Epithelial cell of esophagus (primary cell): Measurements from ENCODE around the gene ANKRD10.

Experiments used
- DNase-seq: peaks from one replicate; pipeline ENCODE4 v3.0.0; 2010; ENCODE audit warnings: low read depth
- H3K4me3 ChIP-seq: 2 replicates; pipeline ENCODE4 v1.5.1; 2011; ENCODE audit warnings: mild to moderate bottlenecking, low read length, control low read depth
- CTCF ChIP-seq: IDR thresholded peaks from 2 replicates; pipeline ENCODE4 v1.5.1; 2011; ENCODE audit warnings: low read depth, mild to moderate bottlenecking, low read length, control low read depth, inconsistent platforms; ENCODE audit not compliant: insufficient read depth; ENCODE audit errors: missing control alignments

Gene ANKRD10

DNA sequence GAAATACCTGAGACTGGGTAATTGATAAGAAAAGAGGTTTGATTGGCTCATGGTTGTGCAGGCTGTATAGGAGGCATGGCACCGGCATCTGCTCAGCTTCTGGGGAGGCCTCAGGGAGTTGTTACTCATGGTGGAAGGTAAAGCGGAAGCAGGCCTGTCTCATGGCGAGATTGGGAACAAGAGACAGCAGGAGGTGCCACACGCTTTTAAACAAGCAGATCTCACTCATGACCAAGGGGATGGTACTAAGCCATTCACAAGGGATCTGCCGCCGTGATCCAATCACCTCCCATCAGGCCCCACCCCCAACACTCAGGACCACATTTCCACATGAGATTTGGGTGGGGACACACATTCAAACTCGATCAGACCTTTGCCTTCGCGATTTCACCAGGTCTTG, 86.2 kb downstream of the ANKRD10 start:
- no peak for DNase-seq
- H3K4me3 ChIP-seq: no peak overlapping the region
- no peak for TF ChIP-seq CTCF
